ENCODE data around the gene CAV2. TPM values are rescaled to one million over a fixed set of nuclear protein-coding genes. Genes with fewer than 3 reads are reported as not detected.
A peak's percentile ranks its signal among the peaks of the same experiment; 100 is the strongest.

CAV2 gene
- total RNA-seq, 4 donors from 2014 or later: 142 to 188 (median 170) TPM

DNA sequence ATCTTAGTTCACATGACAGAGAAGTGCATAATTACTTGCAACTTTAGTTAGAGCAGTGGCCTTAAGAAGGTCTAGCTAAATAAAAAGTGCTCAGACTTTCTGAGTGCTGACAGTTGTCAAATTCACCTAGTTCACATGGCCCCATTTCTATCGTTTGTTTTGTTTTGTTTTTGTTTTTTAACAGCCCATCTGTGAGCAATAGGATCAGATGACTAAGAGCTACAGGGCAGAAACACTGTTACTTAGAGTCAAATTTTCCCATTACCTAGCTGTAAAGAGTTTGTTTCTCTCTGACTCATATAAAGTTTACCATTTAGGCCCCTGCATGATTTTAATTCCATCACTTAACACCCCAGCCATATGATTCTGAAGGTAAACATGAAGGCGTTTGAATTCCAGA is 44.1 kb downstream of the CAV2 start:
- Histone ChIP-seq H3K27me3 (no peaks in the 10 kb centered on the region), H3K9me3 (no peaks in the 10 kb centered on the region), H3K4me3 (no peak overlapping the region), H3K27ac (peak overlapping the region in 3 of 4 donors; percentile 18 to 70 (median 57)), H3K4me1 (peaks cover 16 to 100% (median 26%) of the 10 kb centered on the region in 3 donors), H3K36me3 (peaks cover 0 to 30% of the 10 kb centered on the region in 2 donors)
- no peak for ATAC-seq
- 38% methylated on average over 2 of the region's 2 CpGs for WGBS, 2 donors (ENCODE audit: low coverage in 1 of 2)
- peak; percentile 13 for TF ChIP-seq POLR2AphosphoS5 (IDR thresholded peaks at IDR 0.05)
- TF ChIP-seq POLR2A (IDR thresholded peaks at IDR 0.05): no peak

DNA sequence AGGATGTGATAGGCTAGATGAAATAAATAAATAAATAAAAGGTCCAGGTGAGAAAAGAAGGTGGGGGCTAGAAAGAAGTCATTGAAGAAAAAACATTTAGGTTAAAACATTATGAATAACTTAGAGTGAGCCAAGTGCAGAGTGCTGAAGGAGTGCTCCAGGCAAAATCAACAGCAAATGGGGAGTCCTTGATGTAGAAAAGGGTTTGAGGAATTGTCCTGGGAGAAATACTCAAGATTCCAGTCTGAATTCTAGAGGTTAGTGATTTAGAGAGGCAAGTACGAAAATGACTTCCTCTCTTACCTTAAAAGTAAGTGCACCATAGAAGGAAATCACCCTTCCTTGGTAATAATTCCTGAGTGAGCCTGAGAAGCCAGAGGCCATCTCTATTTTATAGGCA is 44.9 kb downstream of the CAV2 start:
- 36 to 73% methylated on average over 1 of the region's 1 CpG for WGBS, 2 donors (ENCODE audit: low coverage in 1 of 2)
- Histone ChIP-seq H3K27ac (peak overlapping the region; percentile 24 to 70 (median 48)), H3K9me3 (no peaks in the 10 kb centered on the region), H3K4me1 (peaks cover 13 to 97% (median 26%) of the 10 kb centered on the region in 3 donors), H3K4me3 (no peak overlapping the region), H3K27me3 (no peaks in the 10 kb centered on the region), H3K36me3 (peaks cover 0 to 29% of the 10 kb centered on the region in 2 donors)
- ATAC-seq: no peak
- TF ChIP-seq EP300 (IDR thresholded peaks at IDR 0.05) (no peak), POLR2A (IDR thresholded peaks at IDR 0.05) (no peak), POLR2AphosphoS5 (IDR thresholded peaks at IDR 0.05) (no peak)
- TF ChIP-seq, protein P1, sequence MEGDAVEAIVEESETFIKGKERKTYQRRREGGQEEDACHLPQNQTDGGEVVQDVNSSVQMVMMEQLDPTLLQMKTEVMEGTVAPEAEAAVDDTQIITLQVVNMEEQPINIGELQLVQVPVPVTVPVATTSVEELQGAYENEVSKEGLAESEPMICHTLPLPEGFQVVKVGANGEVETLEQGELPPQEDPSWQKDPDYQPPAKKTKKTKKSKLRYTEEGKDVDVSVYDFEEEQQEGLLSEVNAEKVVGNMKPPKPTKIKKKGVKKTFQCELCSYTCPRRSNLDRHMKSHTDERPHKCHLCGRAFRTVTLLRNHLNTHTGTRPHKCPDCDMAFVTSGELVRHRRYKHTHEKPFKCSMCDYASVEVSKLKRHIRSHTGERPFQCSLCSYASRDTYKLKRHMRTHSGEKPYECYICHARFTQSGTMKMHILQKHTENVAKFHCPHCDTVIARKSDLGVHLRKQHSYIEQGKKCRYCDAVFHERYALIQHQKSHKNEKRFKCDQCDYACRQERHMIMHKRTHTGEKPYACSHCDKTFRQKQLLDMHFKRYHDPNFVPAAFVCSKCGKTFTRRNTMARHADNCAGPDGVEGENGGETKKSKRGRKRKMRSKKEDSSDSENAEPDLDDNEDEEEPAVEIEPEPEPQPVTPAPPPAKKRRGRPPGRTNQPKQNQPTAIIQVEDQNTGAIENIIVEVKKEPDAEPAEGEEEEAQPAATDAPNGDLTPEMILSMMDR (IDR thresholded peaks at IDR 0.05): no peak

DNA sequence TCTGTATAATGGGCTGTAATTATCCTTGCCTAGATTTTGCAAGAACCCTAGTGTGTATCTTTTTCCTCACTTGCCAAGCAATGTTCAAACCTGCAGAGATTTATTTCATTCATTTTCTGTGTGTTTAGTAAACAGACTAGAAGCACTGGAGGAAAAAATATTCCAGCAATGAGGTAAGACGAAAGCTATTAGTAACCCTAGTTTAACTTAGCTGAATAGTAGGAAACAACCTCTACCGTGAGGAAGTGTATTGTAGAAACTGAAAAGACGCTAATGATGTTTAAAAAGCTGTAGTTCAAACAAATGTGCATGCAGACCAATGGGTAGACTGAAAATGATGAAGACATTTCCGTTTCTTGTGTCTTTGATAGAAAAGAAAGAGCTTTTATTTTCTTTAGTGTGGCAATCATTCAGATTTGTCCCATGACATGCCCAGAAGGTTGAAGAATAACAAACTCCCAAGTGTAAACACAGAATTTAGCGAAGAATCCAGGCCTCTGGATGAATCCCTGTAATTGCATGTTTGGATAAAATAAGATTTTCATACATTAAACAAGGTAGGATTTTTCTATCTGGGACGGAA is 46.0 kb downstream of the CAV2 start:
- ATAC-seq: no peak
- Histone ChIP-seq H3K4me3 (no peak overlapping the region), H3K27ac (peak overlapping the region in 3 of 4 donors; percentile 38 to 70 (median 57)), H3K27me3 (no peaks in the 10 kb centered on the region), H3K36me3 (peaks cover 0 to 29% of the 10 kb centered on the region in 2 donors), H3K9me3 (no peaks in the 10 kb centered on the region), H3K4me1 (peaks cover 13 to 97% (median 26%) of the 10 kb centered on the region in 3 donors)
- TF ChIP-seq POLR2AphosphoS5 (IDR thresholded peaks at IDR 0.05): peak; percentile 46
- no peak for TF ChIP-seq POLR2A (IDR thresholded peaks at IDR 0.05)
- WGBS, 2 donors (ENCODE audit: low coverage in 1 of 2): 25 to 42% methylated on average over 6 of the region's 6 CpGs

DNA sequence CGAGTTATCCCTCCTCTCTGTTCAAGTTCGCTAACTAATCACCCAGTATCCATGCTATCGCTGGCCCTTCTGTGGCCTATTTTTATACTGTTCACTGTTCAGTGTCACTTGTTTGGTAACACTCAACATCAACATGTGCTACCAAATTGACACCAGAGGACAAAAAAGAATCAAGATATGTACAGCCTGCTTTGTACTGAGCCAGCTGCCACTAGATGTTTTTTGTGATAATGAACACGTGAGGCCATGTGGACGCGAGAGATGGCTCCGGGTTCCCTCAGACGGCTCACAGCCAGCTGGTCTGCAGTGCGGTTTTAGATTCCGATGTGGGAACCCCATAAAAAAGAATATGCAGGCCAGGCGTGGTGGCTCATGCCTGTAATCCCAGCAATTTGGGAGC is 46.5 kb downstream of the CAV2 start:
- Histone ChIP-seq H3K9me3 (no peaks in the 10 kb centered on the region), H3K4me3 (no peak overlapping the region), H3K27me3 (no peaks in the 10 kb centered on the region), H3K36me3 (peaks cover 0 to 29% of the 10 kb centered on the region in 2 donors), H3K27ac (peak overlapping the region in 3 of 4 donors; percentile 38 to 70 (median 57)), H3K4me1 (peaks cover 13 to 97% (median 23%) of the 10 kb centered on the region in 3 donors)
- WGBS, 2 donors (ENCODE audit: low coverage in 1 of 2): 83 to 89% methylated on average over 9 to 11 of the region's 11 CpGs
- TF ChIP-seq POLR2AphosphoS5 (IDR thresholded peaks at IDR 0.05) (no peak), POLR2A (IDR thresholded peaks at IDR 0.05) (no peak), EP300 (IDR thresholded peaks at IDR 0.05) (no peak)
- TF ChIP-seq, protein P1 (IDR thresholded peaks at IDR 0.05): no peak
- no peak for ATAC-seq

DNA sequence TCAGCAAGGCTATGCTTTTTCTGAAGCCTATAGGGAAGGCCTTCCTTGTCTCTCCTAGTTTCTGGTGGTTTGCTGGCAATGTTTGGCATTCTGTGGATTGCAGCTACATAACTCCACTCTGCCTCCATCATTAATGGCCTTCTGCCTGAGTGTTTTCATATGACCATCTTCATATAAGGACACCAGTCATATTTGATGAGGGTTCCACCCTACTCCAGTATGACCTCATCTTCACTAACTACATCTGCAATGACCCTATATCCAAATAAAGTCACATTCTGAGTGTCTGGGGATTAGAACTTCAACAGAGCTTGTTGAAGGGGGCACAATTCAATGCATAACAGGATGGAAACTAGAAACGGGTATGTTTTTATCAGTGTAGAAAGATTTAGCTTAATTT is 47.4 kb downstream of the CAV2 start:
- ATAC-seq: no peak
- TF ChIP-seq, protein P1 (IDR thresholded peaks at IDR 0.05): no peak
- no peak for TF ChIP-seq POLR2A (IDR thresholded peaks at IDR 0.05)
- TF ChIP-seq EP300 (IDR thresholded peaks at IDR 0.05): no peak
- TF ChIP-seq POLR2AphosphoS5 (IDR thresholded peaks at IDR 0.05): no peak
- WGBS, 2 donors (ENCODE audit: low coverage in 1 of 2): 18 to 63% methylated on average over 1 of the region's 1 CpG

DNA sequence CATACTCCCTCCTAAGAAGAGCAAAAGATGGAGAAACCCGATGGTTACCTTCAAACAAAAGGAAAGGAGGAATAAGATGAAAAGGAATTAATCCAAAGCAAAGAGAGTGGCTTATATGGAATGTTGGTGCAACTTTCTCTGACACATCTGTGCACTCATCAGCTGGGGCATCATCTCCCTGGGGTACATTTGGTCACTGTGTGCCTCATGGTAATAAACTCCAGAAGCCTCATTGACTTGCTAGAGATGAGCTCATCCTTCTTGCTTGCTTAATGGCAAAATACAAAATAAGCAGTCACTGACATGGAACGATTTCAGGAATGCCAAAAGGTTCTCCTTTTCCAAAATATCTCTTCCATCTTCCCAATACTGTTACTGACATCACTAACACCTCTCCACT is 47.8 kb downstream of the CAV2 start:
- ATAC-seq: peak; percentile 73
- TF ChIP-seq, protein P1 (IDR thresholded peaks at IDR 0.05): no peak
- no peak for TF ChIP-seq EP300 (IDR thresholded peaks at IDR 0.05)
- TF ChIP-seq POLR2AphosphoS5 (IDR thresholded peaks at IDR 0.05): peak; percentile 74
- Histone ChIP-seq H3K36me3 (peaks cover 0 to 40% of the 10 kb centered on the region in 2 donors), H3K4me1 (peaks cover 5 to 97% (median 15%) of the 10 kb centered on the region in 3 donors), H3K27me3 (no peaks in the 10 kb centered on the region), H3K27ac (peak overlapping the region; percentile 22 to 70 (median 50)), H3K9me3 (no peaks in the 10 kb centered on the region), H3K4me3 (no peak overlapping the region)
- 48 to 53% methylated on average over 2 of the region's 2 CpGs for WGBS, 2 donors (ENCODE audit: low coverage in 1 of 2)

More for the DNA sequence above, 47.4 kb downstream of the CAV2 start:
- H3K27ac ChIP-seq: peak overlapping the region; percentile 22 to 70 (median 50)
- H3K27me3 ChIP-seq: no peaks in the 10 kb centered on the region
- no peaks in the 10 kb centered on the region for H3K9me3 ChIP-seq
- peaks cover 5 to 97% (median 19%) of the 10 kb centered on the region in 3 donors for H3K4me1 ChIP-seq
- peaks cover 0 to 36% of the 10 kb centered on the region in 2 donors for H3K36me3 ChIP-seq
- H3K4me3 ChIP-seq: no peak overlapping the region

Measured in gastroesophageal sphincter (tissue), 4 donors.